Mesothelial cell of epicardium (in vitro differentiated cells): ENCODE results near the gene RAB4A. TPM values are rescaled to one million over a fixed set of nuclear protein-coding genes. Genes with fewer than 3 reads are reported as not detected.

Experiments
- DNase-seq, 2 experiments: peaks; one replicate each; pipeline ENCODE4 v3.0.0; 2021; ENCODE audit warnings: low spot score in 2 of 2; ENCODE audit not compliant: unreplicated experiment in 2 of 2
- H3K27ac Mint-ChIP-seq: 2 replicates; pipeline ENCODE4 v1.8.0; 2021; ENCODE audit warnings: mixed read lengths
- H3K27me3 Mint-ChIP-seq: 2 replicates; pipeline ENCODE4 v1.8.0; 2021; ENCODE audit warnings: low read depth, mixed read lengths
- H3K36me3 Mint-ChIP-seq: 2 replicates; pipeline ENCODE4 v1.8.0; 2021; ENCODE audit warnings: mixed read lengths
- H3K4me1 Mint-ChIP-seq: 2 replicates; pipeline ENCODE4 v1.8.0; 2021; ENCODE audit warnings: mixed read lengths
- H3K4me3 Mint-ChIP-seq: 2 replicates; pipeline ENCODE4 v1.8.0; 2021; ENCODE audit warnings: mild to moderate bottlenecking, moderate library complexity, mixed read lengths
- H3K9me3 Mint-ChIP-seq: 2 replicates; pipeline ENCODE4 v1.8.0; 2021; ENCODE audit warnings: mixed read lengths
- CTCF ChIP-seq: fragments of 200-600 bp; sonication (generic); IDR thresholded peaks from one replicate; pipeline ENCODE4 v1.5.0; 2021; ENCODE audit warnings: antibody characterized with exemption; ENCODE audit not compliant: unreplicated experiment
- total RNA-seq: library from RNA; stranded (reverse); gene quantifications from 3 replicates; pipeline ENCODE4 v1.2.1, GENCODE V29; 2021

The RAB4A gene
- total RNA-seq, 1 donor from 2014 or later = 59.8 TPM

- no peak for TF ChIP-seq CTCF
- no peak overlapping the region for H3K27ac Mint-ChIP-seq
- H3K27me3 Mint-ChIP-seq = peaks cover 30% of the 10 kb centered on the region
- no peak overlapping the region for H3K4me3 Mint-ChIP-seq
- no peak for DNase-seq
- no peaks in the 10 kb centered on the region for H3K4me1 Mint-ChIP-seq
- H3K36me3 Mint-ChIP-seq = no peaks in the 10 kb centered on the region
- H3K9me3 Mint-ChIP-seq = peaks cover 12% of the 10 kb centered on the region
Observed at GRCh38 chr1:229352975-229353374, 82.1 kb downstream of the RAB4A start.

- Mint-ChIP-seq H3K36me3 (no peaks in the 10 kb centered on the region), H3K4me1 (no peaks in the 10 kb centered on the region), H3K4me3 (no peak overlapping the region), H3K27me3 (peaks cover 40% of the 10 kb centered on the region), H3K9me3 (peaks cover 12% of the 10 kb centered on the region), H3K27ac (no peak overlapping the region)
- TF ChIP-seq CTCF = no peak
- no peak for DNase-seq
Observed at GRCh38 chr1:229354226-229354625, 83.3 kb downstream of the RAB4A start.

Other genes starting within 250 kb of the RAB4A start
- gene CCSAP, start 71.9 kb downstream of the RAB4A start, total RNA-seq = 7.6 to 8.6 TPM (median 8.3 TPM) in 3 replicates
- 3.6 to 4.1 TPM (median 3.9 TPM) in 3 replicates for gene ACTA1, start 163.0 kb downstream of the RAB4A start, total RNA-seq
- gene NUP133, start 237.2 kb downstream of the RAB4A start, total RNA-seq = 50.9 to 51.8 TPM (median 51.7 TPM) in 3 replicates